NCI-H446 treated with DMSO at 0.1 percent for 48 hours (cell line): Measurements from ENCODE around the gene NLRP6.
"Not testable (repeated sequence)": the region's sequence is repeated elsewhere in the genome, so short reads cannot be mapped to it uniquely, and the experiment has no call there.

ENCODE experiments used
- DNase-seq: peaks from one replicate; lab custom pipeline; 2025; lab: John Stamatoyannopoulos, UW

The NLRP6 gene

GRCh38 chr11:308740-309665 lies 30.8 kb downstream of the NLRP6 start:
- not testable (repeated sequence) for DNase-seq

DNA sequence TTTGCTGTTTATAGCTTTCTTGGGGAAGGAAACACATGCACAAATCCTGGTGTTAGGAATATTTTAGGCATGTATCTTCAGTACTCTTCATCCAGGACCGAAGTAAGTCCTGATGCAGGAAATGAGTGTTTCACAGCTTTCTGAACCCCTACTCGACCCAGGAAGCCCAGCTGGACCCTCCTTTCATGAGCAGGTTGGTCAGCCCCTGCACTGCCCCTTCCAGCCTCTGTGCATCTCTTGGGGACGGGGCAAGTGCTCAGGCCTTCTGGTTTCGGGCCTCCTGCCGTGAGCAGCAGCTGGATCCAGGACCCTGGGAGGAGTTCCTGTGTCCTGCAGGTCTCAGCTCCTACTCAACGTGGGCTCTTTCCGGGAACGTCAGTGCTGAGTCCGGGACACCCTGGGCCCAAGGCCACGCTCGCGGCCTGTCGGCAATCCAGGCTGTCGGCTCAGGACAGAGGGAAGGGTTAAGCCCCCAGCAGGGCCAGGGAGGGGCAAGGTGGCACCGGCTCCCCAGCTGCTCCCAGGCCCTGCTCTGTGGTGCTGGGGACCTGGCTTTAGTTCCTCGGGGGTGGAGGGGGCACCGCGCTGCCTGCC lies 31.9 kb downstream of the NLRP6 start:
- DNase-seq, result not testable (repeated sequence)

- not testable (repeated sequence) for DNase-seq
These were observed 33.0 kb downstream of the NLRP6 start for GRCh38 chr11:311013-311748.

- DNase-seq, result no peak
These were observed 34.0 kb downstream of the NLRP6 start for GRCh38 chr11:312092-312816.

- DNase-seq, result no peak
These were observed 35.1 kb downstream of the NLRP6 start for GRCh38 chr11:313304-313786.

GRCh38 chr11:313787-314553 lies 35.8 kb downstream of the NLRP6 start, which contains the start of gene IFITM1:
Gene IFITM1, plus strand, starts transcription at chr11:314040. Its CDS starts 131 bp downstream, at chr11:314171.
- no peak for DNase-seq

DNA sequence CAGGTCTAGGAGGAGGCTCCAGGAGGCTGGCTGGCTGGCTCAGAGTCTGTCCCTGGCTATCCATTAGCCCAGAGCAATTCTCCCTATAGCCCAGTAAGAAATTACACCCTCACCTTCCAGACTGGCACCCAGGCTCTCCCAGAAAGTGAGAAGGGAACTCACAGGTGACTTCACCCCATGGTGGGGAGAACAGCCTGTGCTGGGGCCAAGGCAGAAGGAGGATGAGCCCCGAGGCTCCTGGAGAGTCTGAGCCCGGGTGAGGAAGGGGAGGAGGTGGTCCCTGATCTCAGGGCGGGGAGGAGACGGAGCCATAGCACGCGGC lies 36.3 kb downstream of the NLRP6 start:
- not testable (repeated sequence) for DNase-seq

- no peak for DNase-seq
These were observed 36.9 kb downstream of the NLRP6 start for GRCh38 chr11:315051-315481.

DNA sequence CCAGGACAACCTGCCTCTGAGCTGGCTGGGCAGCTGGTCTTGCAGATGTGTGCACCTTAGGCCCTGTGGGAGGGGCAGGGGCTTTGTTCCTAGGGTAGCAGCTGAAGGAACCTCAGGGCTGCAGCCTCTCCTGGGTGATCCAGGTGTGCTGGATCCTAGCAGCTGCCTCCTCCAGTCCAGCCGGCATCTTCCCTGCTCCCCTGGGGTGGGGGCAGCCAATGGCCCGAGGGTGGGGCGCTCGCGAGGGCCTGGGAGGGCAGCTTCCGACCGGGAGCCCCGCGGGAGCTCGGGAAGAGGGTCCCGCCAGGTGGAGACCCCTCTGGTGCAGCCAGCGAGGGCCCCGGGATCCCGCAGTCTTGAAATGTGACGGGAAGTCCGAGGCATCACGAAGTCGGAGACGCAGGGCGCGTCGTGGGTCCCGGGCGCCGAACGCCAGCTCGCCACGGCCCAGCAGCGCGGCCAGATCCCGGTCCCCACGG lies 37.3 kb downstream of the NLRP6 start:
- DNase-seq, result no peak

GRCh38 chr11:316031-316701 lies 38.0 kb downstream of the NLRP6 start:
- DNase-seq, result no peak

DNA sequence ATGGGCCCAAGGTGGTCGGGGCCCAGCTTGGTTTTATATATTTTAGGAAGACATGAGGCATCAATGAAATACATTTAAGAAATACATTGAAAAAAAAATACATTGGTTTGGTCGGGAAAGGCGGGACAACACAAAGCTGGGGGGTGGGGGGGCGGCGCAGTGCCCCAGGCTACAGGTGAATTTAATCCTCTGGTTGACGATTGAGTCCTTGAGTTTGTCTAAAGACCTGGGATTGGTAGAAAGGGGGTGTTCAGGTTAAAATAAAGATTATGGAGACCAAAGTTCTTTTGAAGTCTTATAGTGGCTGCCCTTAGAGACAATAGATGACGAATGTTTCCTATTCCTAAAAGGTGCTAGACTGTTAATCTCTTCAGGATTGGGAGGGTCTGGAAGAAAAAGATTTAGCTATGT lies 38.7 kb downstream of the NLRP6 start:
- no peak for DNase-seq

DNA sequence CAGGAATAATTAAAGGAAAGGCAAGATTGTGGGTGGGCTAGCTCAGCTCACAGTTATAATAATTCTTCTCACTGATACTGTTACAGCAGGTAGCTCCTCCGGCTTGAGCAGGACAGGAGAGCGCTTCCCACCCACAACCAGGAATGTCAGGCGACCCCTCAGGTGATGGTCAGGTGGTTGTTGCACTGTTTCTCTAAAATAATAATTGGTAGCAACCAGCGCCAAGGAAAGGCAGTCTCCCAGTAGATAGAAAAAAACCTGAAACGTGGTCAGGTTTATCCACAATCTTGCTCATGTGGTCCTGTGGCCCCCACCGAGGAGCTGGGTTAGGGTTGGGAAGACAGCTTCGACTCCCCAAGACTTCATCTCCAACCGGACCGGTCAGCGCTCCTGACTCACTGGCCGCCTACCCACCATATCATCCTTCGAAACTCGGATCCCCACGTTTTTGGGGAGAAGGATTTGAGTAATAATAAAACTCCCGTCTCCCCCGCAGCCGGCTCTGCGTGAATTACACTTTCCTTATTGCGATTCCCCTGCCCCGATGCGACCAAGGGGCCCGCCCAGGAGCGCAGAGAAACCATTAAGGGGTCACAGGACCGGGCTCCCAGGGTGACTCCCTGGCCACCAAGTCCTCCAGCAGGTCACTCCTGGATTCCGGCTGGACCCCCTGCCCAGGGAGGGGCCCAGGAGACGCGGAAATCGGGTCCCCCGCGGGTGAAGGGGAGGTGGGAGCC lies 39.6 kb downstream of the NLRP6 start:
- not testable (repeated sequence) for DNase-seq

DNA sequence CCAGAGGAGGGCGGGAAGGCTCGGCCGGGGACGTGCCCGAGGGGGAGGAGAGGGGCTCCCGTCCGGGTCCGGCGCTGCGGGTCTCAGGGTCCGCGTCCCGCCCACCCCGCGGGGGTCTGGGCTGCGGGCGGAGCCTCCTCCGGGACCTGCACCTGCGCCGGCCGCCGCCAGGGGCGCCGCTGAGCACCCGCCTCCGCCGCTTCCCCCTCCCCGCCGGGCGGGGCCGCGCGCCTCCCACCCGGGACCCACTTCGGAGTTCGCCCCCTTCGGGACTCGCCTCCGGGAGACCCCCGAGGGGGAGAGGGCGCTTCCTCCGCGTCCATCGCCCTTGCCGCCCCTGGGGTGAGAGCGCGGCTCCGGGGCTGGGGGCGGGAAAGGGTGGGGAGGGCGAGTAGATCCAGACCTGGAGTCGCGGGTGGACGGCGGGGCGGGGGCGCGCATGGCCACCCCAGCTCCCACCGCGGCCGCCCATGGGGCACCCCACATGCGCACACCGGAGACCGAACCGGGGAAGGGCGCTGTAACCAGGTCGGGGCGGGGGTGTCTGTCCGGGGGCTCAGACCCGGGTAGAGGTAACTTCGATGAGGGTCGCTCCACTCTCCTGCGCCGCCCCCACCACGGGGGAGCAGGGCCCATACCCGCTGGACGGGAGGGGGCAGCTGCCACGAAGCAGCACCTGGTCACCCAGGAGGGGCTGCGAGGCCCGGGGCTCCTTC lies 40.4 kb downstream of the NLRP6 start:
- DNase-seq, result not testable (repeated sequence)

DNA sequence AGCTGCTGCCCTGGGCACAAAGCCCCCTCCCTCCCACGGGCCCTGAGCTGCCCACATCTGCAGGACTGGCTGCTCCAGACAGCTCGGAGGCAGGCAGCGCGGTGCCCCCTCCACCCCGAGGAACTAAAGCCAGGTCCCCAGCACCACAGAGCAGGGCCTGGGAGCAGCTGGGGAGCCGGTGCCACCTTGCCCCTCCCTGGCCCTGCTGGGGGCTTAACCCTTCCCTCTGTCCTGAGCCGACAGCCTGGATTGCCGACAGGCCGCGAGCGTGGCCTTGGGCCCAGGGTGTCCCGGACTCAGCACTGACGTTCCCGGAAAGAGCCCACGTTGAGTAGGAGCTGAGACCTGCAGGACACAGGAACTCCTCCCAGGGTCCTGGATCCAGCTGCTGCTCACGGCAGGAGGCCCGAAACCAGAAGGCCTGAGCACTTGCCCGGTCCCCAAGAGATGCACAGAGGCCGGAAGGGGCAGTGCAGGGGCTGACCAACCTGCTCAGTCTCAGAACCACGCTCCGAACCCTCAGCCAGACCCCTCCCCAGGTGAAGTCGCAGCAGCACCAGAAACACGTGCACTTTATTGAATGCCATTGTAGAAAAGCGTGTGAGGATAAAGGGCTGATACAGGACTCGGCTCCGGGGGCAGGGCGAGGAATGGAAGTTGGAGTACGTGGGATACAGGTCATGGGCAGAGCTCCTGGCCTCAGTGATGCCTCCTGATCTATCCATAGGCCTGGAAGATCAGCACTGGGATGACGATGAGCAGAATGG lies 41.1 kb downstream of the NLRP6 start:
- not testable (repeated sequence) for DNase-seq

DNA sequence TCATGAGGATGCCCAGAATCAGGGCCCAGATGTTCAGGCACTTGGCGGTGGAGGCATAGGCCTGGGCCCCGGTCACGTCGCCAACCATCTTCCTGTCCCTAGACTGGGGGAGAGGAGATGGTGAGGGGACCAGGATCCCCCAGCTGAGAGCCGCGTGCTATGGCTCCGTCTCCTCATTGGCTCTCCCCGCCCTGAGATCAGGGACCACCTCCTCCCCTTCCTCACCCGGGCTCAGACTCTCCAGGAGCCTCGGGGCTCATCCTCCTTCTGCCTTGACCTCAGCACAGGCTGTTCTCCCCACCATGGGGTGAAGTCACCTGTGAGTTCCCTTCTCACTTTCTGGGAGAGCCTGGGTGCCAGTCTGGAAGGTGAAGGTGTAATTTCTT lies 41.7 kb downstream of the NLRP6 start:
- not testable (repeated sequence) for DNase-seq

DNA sequence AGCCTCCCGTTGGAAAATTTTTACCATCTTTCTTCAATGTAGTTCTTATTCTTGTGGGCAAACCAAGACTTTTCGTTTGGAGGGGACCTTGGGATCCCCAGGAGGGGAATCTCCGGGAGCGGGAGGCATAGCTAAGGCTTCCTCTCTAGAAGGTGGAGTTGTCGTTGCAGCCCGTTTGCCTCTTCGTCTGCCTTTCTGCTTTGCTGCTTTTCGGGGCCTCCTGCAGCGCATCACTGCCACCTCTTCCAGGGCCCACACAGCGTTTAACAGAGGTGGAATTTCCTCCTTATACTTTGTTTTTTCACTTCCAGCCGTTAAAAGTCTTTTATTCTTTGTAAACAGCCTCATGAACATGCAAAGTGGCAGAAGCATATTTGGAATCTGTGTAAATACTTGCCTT lies 45.9 kb downstream of the NLRP6 start:
- DNase-seq, result no peak

- not testable (repeated sequence) for DNase-seq
These were observed 46.6 kb downstream of the NLRP6 start for GRCh38 chr11:324593-325517.
